Measurements from ENCODE around the gene CCDC127.
A peak's percentile ranks its signal among the peaks of the same experiment; 100 is the strongest.

CCDC127 gene

GRCh38 chr5:157126-157715 lies 60.7 kb downstream of the CCDC127 start:
- DNase-seq (ENCODE audit: low read depth) = no peak

GRCh38 chr5:156411-157072 lies 61.4 kb downstream of the CCDC127 start:
- no peak for DNase-seq (ENCODE audit: low read depth)

- DNase-seq (ENCODE audit: low read depth) = no peak
Measured at GRCh38 chr5:155651-156410, 62.1 kb downstream of the CCDC127 start.

GRCh38 chr5:154826-155225 lies 63.1 kb downstream of the CCDC127 start:
- no peak for DNase-seq (ENCODE audit: low read depth)

DNA sequence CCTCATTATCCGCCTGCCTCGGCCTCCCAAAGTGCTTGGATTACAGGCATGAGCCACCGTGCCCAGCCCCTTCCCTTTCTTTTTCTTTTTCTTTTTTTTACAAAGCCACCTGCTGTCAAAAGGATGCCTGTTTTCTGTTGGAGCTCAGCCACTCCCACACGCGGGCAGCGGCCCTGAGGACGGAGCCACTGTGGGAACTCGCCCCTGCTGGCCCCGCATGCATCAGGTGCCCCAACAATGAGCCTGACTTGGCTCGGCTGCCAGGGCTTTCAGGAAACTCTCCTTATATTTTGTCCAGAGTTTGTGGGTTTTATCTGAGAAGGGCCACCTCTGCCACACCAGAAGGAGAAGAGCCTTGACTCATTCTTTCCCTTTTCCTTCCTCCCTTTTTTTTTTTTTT lies 63.7 kb downstream of the CCDC127 start:
- DNase-seq (ENCODE audit: low read depth) = no peak

DNA sequence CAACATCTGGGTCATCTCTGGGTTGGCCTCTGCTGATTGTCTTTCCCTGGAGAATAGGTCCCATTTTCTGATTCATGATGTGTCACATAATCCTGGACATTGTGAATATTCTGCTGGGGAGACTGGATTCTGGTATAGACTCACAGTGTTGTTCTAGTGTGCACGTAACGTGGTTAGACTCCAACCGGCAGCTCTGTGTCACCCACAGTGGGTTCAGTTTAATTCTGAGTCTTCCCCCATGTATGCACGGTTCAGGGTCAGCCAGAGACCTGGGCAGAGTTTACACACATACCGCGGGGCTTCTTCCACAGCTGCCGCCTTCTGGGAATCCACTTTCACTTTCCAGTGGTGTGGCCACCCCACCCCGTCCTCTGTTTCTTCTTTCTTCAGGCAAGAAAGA lies 64.7 kb downstream of the CCDC127 start:
- no peak for DNase-seq (ENCODE audit: low read depth)

- no peak for DNase-seq (ENCODE audit: low read depth)
Measured at GRCh38 chr5:152077-152476, 65.9 kb downstream of the CCDC127 start.

GRCh38 chr5:150746-151145 lies 67.2 kb downstream of the CCDC127 start:
- DNase-seq (ENCODE audit: low read depth) = no peak

GRCh38 chr5:149745-150485 lies 68.0 kb downstream of the CCDC127 start:
- DNase-seq (ENCODE audit: low read depth) = peak; percentile 26

- DNase-seq (ENCODE audit: low read depth) = no peak
Measured at GRCh38 chr5:147751-148150, 70.2 kb downstream of the CCDC127 start.
